ENCODE results near the gene PDP2. TPM values are rescaled to one million over a fixed set of nuclear protein-coding genes. Genes with fewer than 3 reads are reported as not detected.

PDP2 gene
- total and polyA plus RNA-seq, 2 of the 4 experiments (the other 2 are of a cell fraction) = 5.3 to 16.8 TPM

GRCh38 chr16:66908116-66908515, 27.8 kb downstream of the PDP2 start (continued):
- no peak for TF ChIP-seq USF2 (IDR thresholded peaks at IDR 0.05; ENCODE audit: low read depth, low read length)
- no peak for TF ChIP-seq FOS (IDR thresholded peaks at IDR 0.05; ENCODE audit: low read depth, low read length)
- TF ChIP-seq MAFK (IDR thresholded peaks at IDR 0.05; ENCODE audit: low read depth, low read length) = no peak
- TF ChIP-seq CHD1 (IDR thresholded peaks at IDR 0.05; ENCODE audit: low read depth, low read length) = no peak
- TF ChIP-seq CEBPB (IDR thresholded peaks at IDR 0.05; ENCODE audit: low read depth, low read length) = no peak
- TF ChIP-seq POLR2A (IDR thresholded peaks at IDR 0.05; ENCODE audit: low read depth, low read length) = no peak
- TF ChIP-seq RFX5 (IDR thresholded peaks at IDR 0.05; ENCODE audit: low read depth, low read length) = no peak
